ENCODE results near the gene TBC1D22A. TPM values are rescaled to one million over a fixed set of nuclear protein-coding genes. Genes with fewer than 3 reads are reported as not detected.

TBC1D22A gene
- total RNA-seq, 2 donors from 2014 or later, result 21.5 to 23.1 TPM

DNA sequence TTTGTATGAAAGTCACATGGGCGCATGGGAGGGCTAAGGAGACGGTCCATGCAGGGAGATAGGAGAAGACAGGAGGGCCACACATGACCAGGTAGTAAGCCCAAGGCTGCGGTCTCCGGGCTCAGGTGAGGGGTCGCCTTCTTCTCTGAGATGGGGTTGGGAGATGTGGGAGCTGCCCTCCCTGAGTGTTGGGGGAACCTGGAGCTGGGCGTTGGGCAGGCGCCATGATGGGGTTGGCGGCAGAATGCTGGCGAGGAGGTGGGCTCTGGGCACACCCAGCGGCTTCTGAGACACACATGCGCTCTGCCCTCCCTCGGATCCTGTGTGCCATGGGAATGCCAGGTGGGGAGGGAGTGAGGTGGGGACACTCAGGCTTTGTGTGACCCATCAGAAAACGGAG, 254.8 kb downstream of the TBC1D22A start:
- no peak for DNase-seq
- no peaks in the 10 kb centered on the region for H3K4me1 ChIP-seq
- ATAC-seq, result no peak
- intact Hi-C loops (cut with DNase I), result no loop called here
- no peaks in the 10 kb centered on the region for H3K36me3 ChIP-seq (replicated peaks in 1 of 2; ENCODE audit: insufficient read depth in 1 of 2, low read depth in 2 of 2)
- WGBS, 2 donors, result 87 to 92% methylated on average over 13 of the region's 13 CpGs
- H3K27me3 ChIP-seq, result no peaks in the 10 kb centered on the region
- no peak overlapping the region for H3K4me3 ChIP-seq
- no peak for TF ChIP-seq POLR2A (IDR thresholded peaks at IDR 0.05)
- TF ChIP-seq, protein P1, sequence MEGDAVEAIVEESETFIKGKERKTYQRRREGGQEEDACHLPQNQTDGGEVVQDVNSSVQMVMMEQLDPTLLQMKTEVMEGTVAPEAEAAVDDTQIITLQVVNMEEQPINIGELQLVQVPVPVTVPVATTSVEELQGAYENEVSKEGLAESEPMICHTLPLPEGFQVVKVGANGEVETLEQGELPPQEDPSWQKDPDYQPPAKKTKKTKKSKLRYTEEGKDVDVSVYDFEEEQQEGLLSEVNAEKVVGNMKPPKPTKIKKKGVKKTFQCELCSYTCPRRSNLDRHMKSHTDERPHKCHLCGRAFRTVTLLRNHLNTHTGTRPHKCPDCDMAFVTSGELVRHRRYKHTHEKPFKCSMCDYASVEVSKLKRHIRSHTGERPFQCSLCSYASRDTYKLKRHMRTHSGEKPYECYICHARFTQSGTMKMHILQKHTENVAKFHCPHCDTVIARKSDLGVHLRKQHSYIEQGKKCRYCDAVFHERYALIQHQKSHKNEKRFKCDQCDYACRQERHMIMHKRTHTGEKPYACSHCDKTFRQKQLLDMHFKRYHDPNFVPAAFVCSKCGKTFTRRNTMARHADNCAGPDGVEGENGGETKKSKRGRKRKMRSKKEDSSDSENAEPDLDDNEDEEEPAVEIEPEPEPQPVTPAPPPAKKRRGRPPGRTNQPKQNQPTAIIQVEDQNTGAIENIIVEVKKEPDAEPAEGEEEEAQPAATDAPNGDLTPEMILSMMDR (IDR thresholded peaks at IDR 0.05), result no peak
- no peak overlapping the region for H3K27ac ChIP-seq
- H3K9me3 ChIP-seq, result no peaks in the 10 kb centered on the region

DNA sequence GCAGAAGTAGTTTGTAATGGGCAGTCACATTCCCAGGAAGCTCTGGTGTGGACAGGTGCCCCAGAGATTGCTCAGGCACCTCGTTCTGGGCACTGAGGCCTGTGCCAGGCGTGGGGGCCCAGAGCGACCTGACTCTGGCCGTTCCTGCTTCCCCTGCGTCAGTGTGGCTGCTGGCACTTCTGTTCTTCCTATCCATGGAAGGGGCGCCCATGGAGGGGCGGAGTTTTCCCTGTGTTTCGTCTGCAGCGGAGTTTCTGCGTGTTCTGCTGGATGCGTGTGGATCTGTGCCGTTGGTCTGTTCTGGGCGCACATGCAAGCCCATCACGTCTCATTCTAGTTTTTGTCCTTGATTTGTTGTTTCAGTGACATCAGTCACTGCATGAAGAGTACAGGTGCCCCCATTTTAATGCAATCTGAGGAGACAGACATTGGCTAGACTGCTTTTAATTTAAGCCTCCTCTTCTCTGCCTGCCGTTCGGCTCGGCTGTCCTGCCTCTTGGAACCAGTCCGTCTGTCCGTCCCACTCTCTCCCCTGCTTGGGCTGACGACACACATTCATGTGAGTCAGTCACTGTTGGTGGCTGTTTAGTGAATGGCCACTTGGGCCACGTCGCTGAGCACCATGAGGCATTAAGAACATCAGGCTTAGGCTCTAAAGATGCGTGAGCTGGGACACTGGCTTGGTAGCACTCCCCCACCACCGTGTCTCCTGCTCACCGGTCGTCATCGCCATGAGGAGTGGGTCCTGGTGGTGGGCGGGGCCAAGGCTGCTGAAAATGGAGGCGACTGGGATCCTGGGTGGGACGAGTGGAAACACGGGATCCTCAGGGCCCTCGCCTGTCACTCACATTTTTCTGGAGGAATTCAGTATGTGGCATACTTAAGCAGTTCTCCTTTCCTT, 255.8 kb downstream of the TBC1D22A start:
- no peaks in the 10 kb centered on the region for H3K36me3 ChIP-seq (replicated peaks in 1 of 2; ENCODE audit: insufficient read depth in 1 of 2, low read depth in 2 of 2)
- WGBS, 2 donors, result 94 to 96% methylated on average over 31 to 32 of the region's 32 CpGs
- no peaks in the 10 kb centered on the region for H3K4me1 ChIP-seq
- ATAC-seq (no peak), DNase-seq (no peak)
- no peaks in the 10 kb centered on the region for H3K9me3 ChIP-seq
- H3K27ac ChIP-seq, result no peak overlapping the region
- intact Hi-C loops (cut with DNase I), result no loop called here
- no peak overlapping the region for H3K4me3 ChIP-seq
- no peaks in the 10 kb centered on the region for H3K27me3 ChIP-seq
- TF ChIP-seq, protein P1 (IDR thresholded peaks at IDR 0.05), result no peak
- no peak for TF ChIP-seq POLR2A (IDR thresholded peaks at IDR 0.05)

DNA sequence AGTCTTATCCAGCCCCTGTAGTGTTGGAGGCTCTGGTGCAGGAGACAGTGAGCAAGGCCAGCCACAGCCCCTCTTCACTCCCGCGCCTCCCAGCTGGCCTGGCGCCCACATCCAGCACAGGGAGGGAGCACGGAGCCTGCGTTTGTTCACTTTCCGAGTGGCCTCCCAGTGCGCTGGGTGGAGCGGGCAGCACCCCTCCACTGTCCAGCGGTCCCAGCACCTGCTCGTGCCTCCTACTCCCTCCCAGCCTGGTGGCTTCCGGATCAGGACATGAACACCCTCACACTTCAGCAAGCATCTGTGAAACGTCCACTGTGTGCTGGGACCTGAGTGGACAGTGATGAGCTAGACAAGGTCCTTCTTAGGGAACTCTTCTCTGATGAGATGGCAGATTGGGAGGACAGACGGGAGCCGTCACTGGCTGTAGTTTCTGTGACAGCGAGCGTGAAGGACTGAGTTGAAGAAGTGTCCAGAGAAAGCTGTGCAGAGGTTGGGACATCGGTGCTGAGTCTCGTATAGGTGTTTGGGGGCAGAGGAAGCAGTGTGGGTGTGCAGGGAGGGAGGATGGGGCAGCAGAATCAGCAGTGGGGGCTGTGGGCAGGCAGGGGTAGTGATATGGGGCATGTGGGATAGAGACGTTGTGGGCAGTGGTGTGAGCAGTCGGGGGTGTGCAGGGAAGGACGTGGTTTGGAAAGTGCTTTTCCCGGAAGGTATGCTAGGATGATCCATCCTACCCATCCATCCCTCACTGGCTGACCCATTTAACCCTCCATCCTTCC, 256.8 kb downstream of the TBC1D22A start:
- no peaks in the 10 kb centered on the region for H3K4me1 ChIP-seq
- intact Hi-C loops (cut with DNase I), result no loop called here
- no peaks in the 10 kb centered on the region for H3K27me3 ChIP-seq
- no peak overlapping the region for H3K4me3 ChIP-seq
- H3K9me3 ChIP-seq, result no peaks in the 10 kb centered on the region
- DNase-seq (no peak), ATAC-seq (no peak)
- no peaks in the 10 kb centered on the region for H3K36me3 ChIP-seq (replicated peaks in 1 of 2; ENCODE audit: insufficient read depth in 1 of 2, low read depth in 2 of 2)
- whole genome bisulfite sequencing, 2 donors, result 85 to 94% methylated on average over 17 to 22 of the region's 22 CpGs
- H3K27ac ChIP-seq, result no peak overlapping the region
- TF ChIP-seq POLR2A (IDR thresholded peaks at IDR 0.05), result no peak
- TF ChIP-seq, protein P1 (IDR thresholded peaks at IDR 0.05), result no peak

DNA sequence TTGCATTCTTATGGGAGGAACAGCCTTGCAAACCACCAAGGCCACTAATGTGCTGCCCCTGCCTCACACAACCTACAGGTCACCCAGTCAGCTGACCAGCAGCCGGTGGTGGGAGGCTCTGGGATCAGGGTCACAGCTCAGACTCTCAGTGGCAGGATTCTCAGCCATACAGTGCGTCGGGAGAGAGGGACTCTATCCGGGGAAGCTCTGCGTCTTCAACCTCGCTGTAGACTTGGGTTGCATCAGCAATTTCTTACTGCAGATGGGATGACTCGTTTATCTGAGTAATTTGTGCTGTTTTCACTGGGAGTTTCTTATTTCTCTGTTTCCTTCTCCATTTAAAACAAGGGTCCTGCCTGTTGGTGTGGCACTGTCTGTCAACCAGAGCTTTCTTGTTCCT, 257.7 kb downstream of the TBC1D22A start:
- no peaks in the 10 kb centered on the region for H3K27me3 ChIP-seq
- TF ChIP-seq POLR2A (IDR thresholded peaks at IDR 0.05), result no peak
- TF ChIP-seq, protein P1 (IDR thresholded peaks at IDR 0.05), result no peak
- no peaks in the 10 kb centered on the region for H3K36me3 ChIP-seq (replicated peaks in 1 of 2; ENCODE audit: insufficient read depth in 1 of 2, low read depth in 2 of 2)
- H3K4me1 ChIP-seq, result no peaks in the 10 kb centered on the region
- intact Hi-C loops (cut with DNase I), result no loop called here
- H3K27ac ChIP-seq, result no peak overlapping the region
- DNase-seq (no peak), ATAC-seq (no peak)
- H3K9me3 ChIP-seq, result no peaks in the 10 kb centered on the region
- H3K4me3 ChIP-seq, result no peak overlapping the region
- 95 to 100% methylated on average over 5 to 7 of the region's 7 CpGs for WGBS, 2 donors
